PFSK-1 (cell line): Measurements from ENCODE around the gene PODXL2.

Experiments
- POLR2AphosphoS5 ChIP-seq: IDR thresholded peaks from 2 replicates; pipeline ENCODE4 v1.6.1; 2012; ENCODE audit warnings: low read depth, mild to moderate bottlenecking, control low read depth, low read length, moderate library complexity
- SIN3A ChIP-seq: IDR thresholded peaks from 2 replicates; pipeline ENCODE4 v1.6.1; 2012; ENCODE audit warnings: mild to moderate bottlenecking, low read length, moderate library complexity, borderline replicate concordance; ENCODE audit not compliant: insufficient read depth
- TAF1 ChIP-seq: IDR thresholded peaks from 2 replicates; pipeline ENCODE4 v1.6.1; 2012; ENCODE audit warnings: low read length, control low read depth, borderline replicate concordance; ENCODE audit not compliant: insufficient read depth
- TF ChIP-seq, protein P1 (sequence below), 2 experiments: IDR thresholded peaks; 2 replicates each; pipeline versions ENCODE4 v1.6.1 to v1.8.0; 2011 to 2012; ENCODE audit warnings: low read depth in 2 of 2, low read length in 2 of 2, control low read depth in 1 of 2, inconsistent platforms in 1 of 2, mild to moderate bottlenecking in 1 of 2, moderate library complexity in 1 of 2; ENCODE audit not compliant: insufficient read depth in 1 of 2

DNA sequence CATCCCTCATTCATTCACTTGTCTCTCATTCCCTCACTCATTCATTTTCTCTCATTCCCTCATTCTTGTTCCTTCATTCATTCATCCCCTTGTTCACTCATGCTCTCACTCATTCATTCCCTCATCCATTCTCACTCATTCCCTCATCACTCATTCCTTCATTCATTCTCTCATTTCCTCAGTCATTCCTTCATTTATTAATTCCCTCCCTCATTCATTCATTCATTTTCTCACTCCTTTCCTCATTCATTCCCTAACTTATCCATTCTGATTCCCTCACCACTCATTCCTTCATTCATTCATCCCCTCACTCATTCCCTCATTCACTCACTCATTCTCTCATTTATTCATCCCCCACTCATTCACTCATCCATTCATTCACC lies 57.5 kb downstream of the PODXL2 start:
- no peak for TF ChIP-seq POLR2AphosphoS5
- TF ChIP-seq, protein P1, sequence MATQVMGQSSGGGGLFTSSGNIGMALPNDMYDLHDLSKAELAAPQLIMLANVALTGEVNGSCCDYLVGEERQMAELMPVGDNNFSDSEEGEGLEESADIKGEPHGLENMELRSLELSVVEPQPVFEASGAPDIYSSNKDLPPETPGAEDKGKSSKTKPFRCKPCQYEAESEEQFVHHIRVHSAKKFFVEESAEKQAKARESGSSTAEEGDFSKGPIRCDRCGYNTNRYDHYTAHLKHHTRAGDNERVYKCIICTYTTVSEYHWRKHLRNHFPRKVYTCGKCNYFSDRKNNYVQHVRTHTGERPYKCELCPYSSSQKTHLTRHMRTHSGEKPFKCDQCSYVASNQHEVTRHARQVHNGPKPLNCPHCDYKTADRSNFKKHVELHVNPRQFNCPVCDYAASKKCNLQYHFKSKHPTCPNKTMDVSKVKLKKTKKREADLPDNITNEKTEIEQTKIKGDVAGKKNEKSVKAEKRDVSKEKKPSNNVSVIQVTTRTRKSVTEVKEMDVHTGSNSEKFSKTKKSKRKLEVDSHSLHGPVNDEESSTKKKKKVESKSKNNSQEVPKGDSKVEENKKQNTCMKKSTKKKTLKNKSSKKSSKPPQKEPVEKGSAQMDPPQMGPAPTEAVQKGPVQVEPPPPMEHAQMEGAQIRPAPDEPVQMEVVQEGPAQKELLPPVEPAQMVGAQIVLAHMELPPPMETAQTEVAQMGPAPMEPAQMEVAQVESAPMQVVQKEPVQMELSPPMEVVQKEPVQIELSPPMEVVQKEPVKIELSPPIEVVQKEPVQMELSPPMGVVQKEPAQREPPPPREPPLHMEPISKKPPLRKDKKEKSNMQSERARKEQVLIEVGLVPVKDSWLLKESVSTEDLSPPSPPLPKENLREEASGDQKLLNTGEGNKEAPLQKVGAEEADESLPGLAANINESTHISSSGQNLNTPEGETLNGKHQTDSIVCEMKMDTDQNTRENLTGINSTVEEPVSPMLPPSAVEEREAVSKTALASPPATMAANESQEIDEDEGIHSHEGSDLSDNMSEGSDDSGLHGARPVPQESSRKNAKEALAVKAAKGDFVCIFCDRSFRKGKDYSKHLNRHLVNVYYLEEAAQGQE (IDR thresholded peaks at IDR 0.05; ENCODE audit: insufficient read depth in 1 of 2, low read depth in 2 of 2, low read length in 2 of 2) = no peak
- no peak for TF ChIP-seq SIN3A
- TF ChIP-seq TAF1 = no peak
